Measurements from ENCODE around the gene ANHX.

ANHX gene

GRCh38 chr12:133220521-133220920 lies 15.2 kb downstream of the ANHX start:
- no peaks in the 10 kb centered on the region for H4K20me1 ChIP-seq (ENCODE audit: insufficient read depth, low read length, poor library complexity, severe bottlenecking)
- H3K36me3 ChIP-seq (ENCODE audit: insufficient read depth, low read length): no peaks in the 10 kb centered on the region
- H3K9ac ChIP-seq (ENCODE audit: low read depth, low read length, poor library complexity, severe bottlenecking): no peak overlapping the region
- H3K4me1 ChIP-seq (ENCODE audit: insufficient read depth, low read length, poor library complexity, severe bottlenecking): no peaks in the 10 kb centered on the region
- H3K27me3 ChIP-seq (ENCODE audit: insufficient read depth, low read length, poor library complexity, severe bottlenecking): no peaks in the 10 kb centered on the region
- no peaks in the 10 kb centered on the region for H3K9me2 ChIP-seq (replicated peaks; ENCODE audit: low read depth, low read length)
- no peak for TF ChIP-seq EZH2phosphoT487 (IDR thresholded peaks at IDR 0.05; ENCODE audit: borderline replicate concordance)
- TF ChIP-seq, protein P1, sequence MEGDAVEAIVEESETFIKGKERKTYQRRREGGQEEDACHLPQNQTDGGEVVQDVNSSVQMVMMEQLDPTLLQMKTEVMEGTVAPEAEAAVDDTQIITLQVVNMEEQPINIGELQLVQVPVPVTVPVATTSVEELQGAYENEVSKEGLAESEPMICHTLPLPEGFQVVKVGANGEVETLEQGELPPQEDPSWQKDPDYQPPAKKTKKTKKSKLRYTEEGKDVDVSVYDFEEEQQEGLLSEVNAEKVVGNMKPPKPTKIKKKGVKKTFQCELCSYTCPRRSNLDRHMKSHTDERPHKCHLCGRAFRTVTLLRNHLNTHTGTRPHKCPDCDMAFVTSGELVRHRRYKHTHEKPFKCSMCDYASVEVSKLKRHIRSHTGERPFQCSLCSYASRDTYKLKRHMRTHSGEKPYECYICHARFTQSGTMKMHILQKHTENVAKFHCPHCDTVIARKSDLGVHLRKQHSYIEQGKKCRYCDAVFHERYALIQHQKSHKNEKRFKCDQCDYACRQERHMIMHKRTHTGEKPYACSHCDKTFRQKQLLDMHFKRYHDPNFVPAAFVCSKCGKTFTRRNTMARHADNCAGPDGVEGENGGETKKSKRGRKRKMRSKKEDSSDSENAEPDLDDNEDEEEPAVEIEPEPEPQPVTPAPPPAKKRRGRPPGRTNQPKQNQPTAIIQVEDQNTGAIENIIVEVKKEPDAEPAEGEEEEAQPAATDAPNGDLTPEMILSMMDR (conservative IDR thresholded peaks at IDR 0.05; ENCODE audit: low read length): no peak
- H2AFZ ChIP-seq (ENCODE audit: low read length): no peak overlapping the region
- H3K79me2 ChIP-seq (ENCODE audit: insufficient read depth, low read length): no peaks in the 10 kb centered on the region
- no peak overlapping the region for H3K4me3 ChIP-seq (ENCODE audit: low read length, poor library complexity, severe bottlenecking)
- H3K4me2 ChIP-seq (ENCODE audit: low read depth, low read length, poor library complexity, severe bottlenecking): no peak overlapping the region
- H3K9me3 ChIP-seq (ENCODE audit: insufficient read depth, low read depth, low read length): peaks cover 51% of the 10 kb centered on the region; the same call in 1 of the 2 replicates
- H3F3A ChIP-seq (ENCODE audit: low read depth): no peaks in the 10 kb centered on the region

DNA sequence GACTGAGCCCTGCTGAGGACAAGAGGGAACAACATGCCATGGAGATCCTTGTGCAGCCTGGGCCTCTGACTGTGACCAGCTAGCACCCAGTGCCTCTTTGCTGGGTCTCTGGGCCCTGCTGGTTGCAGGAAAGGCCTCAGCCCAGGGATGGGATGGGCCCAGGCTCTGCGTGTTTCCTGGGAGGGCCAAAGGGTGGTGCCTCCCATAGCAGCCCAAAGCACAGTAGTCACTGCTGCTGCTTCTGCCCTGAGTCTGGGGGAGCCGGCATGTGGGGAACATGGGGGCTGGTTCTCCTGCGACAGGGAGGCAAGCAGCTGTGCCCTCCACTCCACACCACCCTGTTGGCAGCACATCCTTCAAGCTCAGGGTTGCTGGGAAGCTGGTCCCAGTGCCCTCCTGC lies 18.5 kb downstream of the ANHX start:
- Histone ChIP-seq H2AFZ (ENCODE audit: low read length) (no peak overlapping the region), H3K4me1 (ENCODE audit: insufficient read depth, low read length, poor library complexity, severe bottlenecking) (no peaks in the 10 kb centered on the region), H3K79me2 (ENCODE audit: insufficient read depth, low read length) (no peaks in the 10 kb centered on the region), H3K4me2 (ENCODE audit: low read depth, low read length, poor library complexity, severe bottlenecking) (no peak overlapping the region), H3K36me3 (ENCODE audit: insufficient read depth, low read length) (no peaks in the 10 kb centered on the region), H4K20me1 (ENCODE audit: insufficient read depth, low read length, poor library complexity, severe bottlenecking) (no peaks in the 10 kb centered on the region), H3F3A (ENCODE audit: low read depth) (no peaks in the 10 kb centered on the region), H3K9me3 (ENCODE audit: insufficient read depth, low read depth, low read length) (peaks cover 62% of the 10 kb centered on the region), H3K27me3 (ENCODE audit: insufficient read depth, low read length, poor library complexity, severe bottlenecking) (no peaks in the 10 kb centered on the region), H3K4me3 (ENCODE audit: low read length, poor library complexity, severe bottlenecking) (no peak overlapping the region), H3K9ac (ENCODE audit: low read depth, low read length, poor library complexity, severe bottlenecking) (no peak overlapping the region), H3K9me2 (replicated peaks; ENCODE audit: low read depth, low read length) (no peaks in the 10 kb centered on the region)
- TF ChIP-seq, protein P1 (conservative IDR thresholded peaks at IDR 0.05; ENCODE audit: low read length): no peak
- no peak for TF ChIP-seq EZH2phosphoT487 (IDR thresholded peaks at IDR 0.05; ENCODE audit: borderline replicate concordance)

DNA sequence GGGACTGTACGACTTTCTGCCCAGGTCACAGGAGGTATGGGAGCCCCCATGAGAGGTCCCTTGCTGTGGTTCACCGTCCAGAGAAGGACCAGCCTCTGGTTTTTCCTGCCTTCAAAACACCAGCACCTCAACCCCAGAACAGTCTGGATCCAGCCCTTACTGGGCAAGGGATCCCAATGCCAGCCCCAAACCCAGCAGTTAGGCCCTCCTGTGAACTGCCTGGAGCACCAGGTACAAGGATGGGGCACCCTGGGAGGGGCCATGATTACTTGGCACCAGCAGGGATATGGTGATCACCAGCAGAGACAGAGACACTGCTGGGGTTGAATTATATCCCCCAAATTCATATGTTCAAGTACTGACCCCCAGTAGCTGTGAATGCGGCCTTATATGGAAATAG lies 20.0 kb downstream of the ANHX start:
- H3K79me2 ChIP-seq (ENCODE audit: insufficient read depth, low read length): no peaks in the 10 kb centered on the region
- H2AFZ ChIP-seq (ENCODE audit: low read length): no peak overlapping the region
- peaks cover 62% of the 10 kb centered on the region for H3K9me3 ChIP-seq (ENCODE audit: insufficient read depth, low read depth, low read length)
- no peaks in the 10 kb centered on the region for H3K27me3 ChIP-seq (ENCODE audit: insufficient read depth, low read length, poor library complexity, severe bottlenecking)
- H4K20me1 ChIP-seq (ENCODE audit: insufficient read depth, low read length, poor library complexity, severe bottlenecking): no peaks in the 10 kb centered on the region
- H3K4me1 ChIP-seq (ENCODE audit: insufficient read depth, low read length, poor library complexity, severe bottlenecking): no peaks in the 10 kb centered on the region
- H3K4me3 ChIP-seq (ENCODE audit: low read length, poor library complexity, severe bottlenecking): no peak overlapping the region
- no peaks in the 10 kb centered on the region for H3F3A ChIP-seq (ENCODE audit: low read depth)
- no peak for TF ChIP-seq EZH2phosphoT487 (IDR thresholded peaks at IDR 0.05; ENCODE audit: borderline replicate concordance)
- TF ChIP-seq, protein P1 (conservative IDR thresholded peaks at IDR 0.05; ENCODE audit: low read length): no peak
- H3K36me3 ChIP-seq (ENCODE audit: insufficient read depth, low read length): no peaks in the 10 kb centered on the region
- no peak overlapping the region for H3K9ac ChIP-seq (ENCODE audit: low read depth, low read length, poor library complexity, severe bottlenecking)
- H3K9me2 ChIP-seq (replicated peaks; ENCODE audit: low read depth, low read length): no peaks in the 10 kb centered on the region
- H3K4me2 ChIP-seq (ENCODE audit: low read depth, low read length, poor library complexity, severe bottlenecking): no peak overlapping the region

Measured in Loucy (cell line).